Osteoblast (primary cell): ENCODE measurements around the gene SH2D4B. TPM values are rescaled to one million over a fixed set of nuclear protein-coding genes. Genes with fewer than 3 reads are reported as not detected.

ENCODE experiments used
- DNase-seq: peaks from one replicate; pipeline ENCODE4 v3.0.0; 2011; ENCODE audit warnings: low spot score, mixed read lengths; ENCODE audit not compliant: insufficient read length; ENCODE audit errors: missing footprints
- H2AFZ ChIP-seq: 2 replicates; pipeline ENCODE4 v1.6.0; 2011; ENCODE audit warnings: mild to moderate bottlenecking, low read length
- H3K27ac ChIP-seq: 2 replicates; pipeline ENCODE4 v1.5.1; 2011; ENCODE audit warnings: mild to moderate bottlenecking, low read depth, low read length, moderate library complexity
- H3K27me3 ChIP-seq: 2 replicates; pipeline ENCODE4 v1.6.0; 2012; ENCODE audit warnings: mild to moderate bottlenecking, control low read depth, inconsistent platforms, low read length, moderate library complexity; ENCODE audit not compliant: insufficient read depth
- H3K36me3 ChIP-seq: 2 replicates; pipeline ENCODE4 v1.5.1; 2011; ENCODE audit warnings: mild to moderate bottlenecking, low read length, control low read depth, moderate library complexity; ENCODE audit not compliant: insufficient read depth
- H3K4me1 ChIP-seq: 2 replicates; pipeline ENCODE4 v1.5.1; 2011; ENCODE audit warnings: mild to moderate bottlenecking, low read length, control low read depth, moderate library complexity; ENCODE audit not compliant: insufficient read depth
- H3K4me2 ChIP-seq: 2 replicates; pipeline ENCODE4 v1.6.0; 2011; ENCODE audit warnings: mild to moderate bottlenecking, low read length; ENCODE audit not compliant: insufficient read depth
- H3K4me3 ChIP-seq: fragments of 200-600 bp; sonication (generic); 3 replicates; pipeline ENCODE4 v1.5.1; 2012; ENCODE audit warnings: mild to moderate bottlenecking, low read length, inconsistent platforms; ENCODE audit not compliant: insufficient read depth
- H3K79me2 ChIP-seq: 2 replicates; pipeline ENCODE4 v1.6.0; 2012; ENCODE audit warnings: mild to moderate bottlenecking, low read length, control low read depth, inconsistent platforms; ENCODE audit not compliant: insufficient read depth
- H3K9me3 ChIP-seq: 2 replicates; pipeline ENCODE4 v1.5.1; 2011; ENCODE audit warnings: low read depth, low read length, control low read depth
- H4K20me1 ChIP-seq: 2 replicates; pipeline ENCODE4 v1.6.0; 2012; ENCODE audit warnings: mild to moderate bottlenecking, low read length, control low read depth; ENCODE audit not compliant: insufficient read depth
- CTCF ChIP-seq: IDR thresholded peaks from 2 replicates; pipeline ENCODE4 v1.5.1; 2011; ENCODE audit warnings: mild to moderate bottlenecking, low read depth, low read length, moderate library complexity; ENCODE audit errors: extremely low read depth
- total RNA-seq: library from RNA; depleted of rRNA; stranded (reverse); fragments of >200 nt; gene quantifications from 2 replicates; pipeline ENCODE4 v1.2.3, GENCODE V29; 2012

Gene SH2D4B
- total RNA-seq, 1 donor: under 0.01 TPM

- H3K4me1 ChIP-seq: no peaks in the 10 kb centered on the region
- H3K79me2 ChIP-seq: no peaks in the 10 kb centered on the region
- TF ChIP-seq CTCF: no peak
- H3K9me3 ChIP-seq: no peaks in the 10 kb centered on the region
- H3K27me3 ChIP-seq: no peaks in the 10 kb centered on the region
- H3K4me2 ChIP-seq: no peak overlapping the region
- no peak overlapping the region for H2AFZ ChIP-seq
- DNase-seq: no peak
- H3K27ac ChIP-seq: no peak overlapping the region
- H4K20me1 ChIP-seq: no peaks in the 10 kb centered on the region
- H3K4me3 ChIP-seq: no peak overlapping the region
- no peaks in the 10 kb centered on the region for H3K36me3 ChIP-seq
Measured at GRCh38 chr10:80685355-80685754, 147.7 kb downstream of the SH2D4B start.

DNA sequence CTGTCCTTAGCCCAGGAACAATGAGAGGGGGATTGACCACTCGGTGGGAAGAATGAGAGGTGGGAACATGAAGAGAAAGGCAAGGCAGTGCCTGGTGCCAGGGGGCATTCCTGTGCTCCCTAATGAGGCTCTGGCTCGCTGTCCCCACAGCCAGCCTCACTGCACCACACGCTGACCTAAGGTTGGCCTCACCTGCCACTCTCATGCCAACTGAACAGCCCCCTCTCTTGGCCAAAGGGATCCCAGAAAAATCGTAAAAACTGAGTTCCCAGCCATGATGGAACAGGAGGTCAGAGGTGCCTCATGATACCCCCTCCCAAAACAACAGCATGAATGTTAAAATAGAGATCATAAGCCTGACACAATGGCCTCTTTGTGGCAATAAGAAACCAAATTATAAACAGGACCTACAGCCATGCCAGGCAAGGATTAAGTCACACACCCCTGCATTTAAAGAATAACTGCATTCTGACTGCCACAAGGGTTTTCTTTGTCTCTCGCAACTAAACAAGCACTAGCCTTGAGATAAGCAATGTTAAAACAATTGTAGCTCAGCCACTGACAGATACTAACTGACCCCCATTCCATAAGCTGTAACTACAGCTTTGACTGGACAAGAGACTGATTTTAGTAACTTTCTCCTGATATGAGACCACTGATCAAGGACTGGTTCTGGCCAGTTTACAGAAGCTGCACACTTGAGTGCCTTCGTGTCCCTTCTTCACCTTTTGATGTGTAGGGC, 149.2 kb downstream of the SH2D4B start:
- Histone ChIP-seq H3K4me2 (no peak overlapping the region), H3K27me3 (no peaks in the 10 kb centered on the region), H3K9me3 (no peaks in the 10 kb centered on the region), H3K27ac (no peak overlapping the region), H3K79me2 (no peaks in the 10 kb centered on the region), H4K20me1 (no peaks in the 10 kb centered on the region), H3K36me3 (no peaks in the 10 kb centered on the region), H3K4me3 (no peak overlapping the region), H2AFZ (no peak overlapping the region), H3K4me1 (no peaks in the 10 kb centered on the region)
- DNase-seq: no peak
- no peak for TF ChIP-seq CTCF

- no peak overlapping the region for H2AFZ ChIP-seq
- TF ChIP-seq CTCF: no peak
- no peak overlapping the region for H3K4me3 ChIP-seq
- no peak for DNase-seq
- H3K27me3 ChIP-seq: no peaks in the 10 kb centered on the region
- H3K27ac ChIP-seq: no peak overlapping the region
- H4K20me1 ChIP-seq: no peaks in the 10 kb centered on the region
- no peaks in the 10 kb centered on the region for H3K79me2 ChIP-seq
- no peaks in the 10 kb centered on the region for H3K36me3 ChIP-seq
- H3K4me2 ChIP-seq: no peak overlapping the region
- no peaks in the 10 kb centered on the region for H3K9me3 ChIP-seq
- H3K4me1 ChIP-seq: no peaks in the 10 kb centered on the region
Measured at GRCh38 chr10:80687476-80687789, 149.7 kb downstream of the SH2D4B start.

GRCh38 chr10:80690434-80690833, 152.7 kb downstream of the SH2D4B start:
- no peaks in the 10 kb centered on the region for H3K79me2 ChIP-seq
- H4K20me1 ChIP-seq: no peaks in the 10 kb centered on the region
- no peaks in the 10 kb centered on the region for H3K36me3 ChIP-seq
- no peaks in the 10 kb centered on the region for H3K9me3 ChIP-seq
- H3K27ac ChIP-seq: no peak overlapping the region
- DNase-seq: no peak
- TF ChIP-seq CTCF: no peak
- H3K27me3 ChIP-seq: no peaks in the 10 kb centered on the region
- H3K4me2 ChIP-seq: no peak overlapping the region
- H3K4me3 ChIP-seq: no peak overlapping the region
- H3K4me1 ChIP-seq: no peaks in the 10 kb centered on the region
- H2AFZ ChIP-seq: no peak overlapping the region
